HepG2 (cell line): ENCODE data around the gene RAMAC. TPM values are rescaled to one million over a fixed set of nuclear protein-coding genes. Genes with fewer than 3 reads are reported as not detected.

Experiments
- BCL6 ChIP-seq: IDR thresholded peaks from 2 replicates; pipeline ENCODE4 v1.6.1; 2016; ENCODE audit warnings: missing genetic modification reagents, missing compliant biosample characterization
- KDM5A ChIP-seq: fragments of 200-600 bp; sonication (generic); IDR thresholded peaks from 2 replicates; pipeline ENCODE4 v1.7.0; 2018; ENCODE audit warnings: antibody characterized with exemption, mild to moderate bottlenecking, low read length, borderline replicate concordance
- MXI1 ChIP-seq: IDR thresholded peaks from 3 replicates; pipeline ENCODE4 v1.6.1; 2012; ENCODE audit warnings: low read depth, low read length, inconsistent platforms, borderline replicate concordance
- PHF20 ChIP-seq: sonication (generic); formaldehyde crosslinking; IDR thresholded peaks from 2 replicates; pipeline ENCODE4 v1.5.0; 2020; ENCODE audit warnings: mild to moderate bottlenecking, missing genetic modification reagents
- RAD21 ChIP-seq: fragments of 450-650 bp; formaldehyde crosslinking; IDR thresholded peaks from 2 replicates; pipeline ENCODE4 v1.5.0; 2020; ENCODE audit warnings: mild to moderate bottlenecking
- SMAD9 ChIP-seq: sonication (generic); formaldehyde crosslinking; IDR thresholded peaks from 2 replicates; pipeline ENCODE4 v1.5.1; 2020; ENCODE audit warnings: mild to moderate bottlenecking, missing genetic modification reagents
- TAF1 ChIP-seq: sonication (generic); formaldehyde crosslinking; IDR thresholded peaks from 2 replicates; pipeline ENCODE4 v1.4.0; 2020; ENCODE audit warnings: missing genetic modification reagents
- ZNF570 ChIP-seq: sonication (generic); formaldehyde crosslinking; IDR thresholded peaks from 2 replicates; pipeline ENCODE4 v1.4.0; 2020; ENCODE audit warnings: mild to moderate bottlenecking, missing genetic modification reagents, borderline replicate concordance
- ZNF615 ChIP-seq: sonication (generic); formaldehyde crosslinking; IDR thresholded peaks from 2 replicates; pipeline ENCODE4 v1.5.0; 2020; ENCODE audit warnings: mild to moderate bottlenecking, missing genetic modification reagents, borderline replicate concordance
- ZNF749 ChIP-seq: sonication (generic); formaldehyde crosslinking; IDR thresholded peaks from 2 replicates; pipeline ENCODE4 v1.8.0; 2022; ENCODE audit warnings: mild to moderate bottlenecking, missing genetic modification reagents, moderate library complexity, borderline replicate concordance
- ZSCAN30 ChIP-seq: sonication (generic); formaldehyde crosslinking; IDR thresholded peaks from 2 replicates; pipeline ENCODE4 v1.5.0; 2020; ENCODE audit warnings: mild to moderate bottlenecking, missing genetic modification reagents
- polyA plus RNA-seq, 8 experiments: library from polyadenylated mRNA; depleted of rRNA in 3 of 8; stranded (reverse) in 7 of 8; unstranded in 1 of 8; fragments of >200 nt; fragmentation: Illumina TruSeq in 4 of 8; extraction: Trizol in 4 of 8; gene quantifications; 2 replicates each; pipeline versions ENCODE4 v1.2.1 to v1.2.3, GENCODE V29; 2011 to 2016; ENCODE audit warnings: low read depth in 4 of 8, missing spikeins in 1 of 8, mixed read lengths in 1 of 8; ENCODE audit not compliant: insufficient read depth in 1 of 8
- total RNA-seq, 5 experiments: library from RNA; depleted of rRNA; stranded (reverse); fragments of >200 nt; fragmentation: Illumina TruSeq; extraction: Trizol; gene quantifications; 2 replicates each; pipeline ENCODE4 v1.2.3, GENCODE V29; 2016; ENCODE audit warnings: low read depth in 1 of 5
- TF ChIP-seq, protein P1 (sequence below): IDR thresholded peaks from 2 replicates; pipeline ENCODE4 v1.6.1; 2018; ENCODE audit warnings: missing genetic modification reagents, mild to moderate bottlenecking, missing compliant biosample characterization
- TF ChIP-seq, protein P2 (sequence below): sonication (generic); formaldehyde crosslinking; conservative IDR thresholded peaks from 2 replicates; pipeline ENCODE4 v1.4.0; 2020; ENCODE audit warnings: missing genetic modification reagents
- TF ChIP-seq, protein P3 (sequence below): sonication (generic); formaldehyde crosslinking; IDR thresholded peaks from 2 replicates; pipeline ENCODE4 v1.8.0; 2022; ENCODE audit warnings: missing genetic modification reagents, mild to moderate bottlenecking, moderate library complexity, borderline replicate concordance
- TF ChIP-seq, protein P4 (sequence below): sonication (generic); formaldehyde crosslinking; conservative IDR thresholded peaks from 2 replicates; pipeline ENCODE4 v1.4.0; 2020; ENCODE audit warnings: missing genetic modification reagents
- TF ChIP-seq, protein P5 (sequence below): IDR thresholded peaks from 2 replicates; pipeline ENCODE4 v1.6.1; 2016; ENCODE audit warnings: mild to moderate bottlenecking
- TF ChIP-seq, protein P6 (sequence below): sonication (generic); formaldehyde crosslinking; IDR thresholded peaks from 2 replicates; pipeline ENCODE4 v1.5.0; 2020; ENCODE audit warnings: missing genetic modification reagents
- TF ChIP-seq, protein P7 (sequence below): sonication (generic); formaldehyde crosslinking; IDR thresholded peaks from 2 replicates; pipeline ENCODE4 v1.8.1; 2023; ENCODE audit warnings: mild to moderate bottlenecking, moderate library complexity, missing genetic modification reagents

Gene RAMAC
- total and polyA plus RNA-seq, 2 of the 13 experiments (the other 11 are each of a cell fraction or from before 2014, with no cell fraction given) = 22.2 to 45.9 TPM

DNA sequence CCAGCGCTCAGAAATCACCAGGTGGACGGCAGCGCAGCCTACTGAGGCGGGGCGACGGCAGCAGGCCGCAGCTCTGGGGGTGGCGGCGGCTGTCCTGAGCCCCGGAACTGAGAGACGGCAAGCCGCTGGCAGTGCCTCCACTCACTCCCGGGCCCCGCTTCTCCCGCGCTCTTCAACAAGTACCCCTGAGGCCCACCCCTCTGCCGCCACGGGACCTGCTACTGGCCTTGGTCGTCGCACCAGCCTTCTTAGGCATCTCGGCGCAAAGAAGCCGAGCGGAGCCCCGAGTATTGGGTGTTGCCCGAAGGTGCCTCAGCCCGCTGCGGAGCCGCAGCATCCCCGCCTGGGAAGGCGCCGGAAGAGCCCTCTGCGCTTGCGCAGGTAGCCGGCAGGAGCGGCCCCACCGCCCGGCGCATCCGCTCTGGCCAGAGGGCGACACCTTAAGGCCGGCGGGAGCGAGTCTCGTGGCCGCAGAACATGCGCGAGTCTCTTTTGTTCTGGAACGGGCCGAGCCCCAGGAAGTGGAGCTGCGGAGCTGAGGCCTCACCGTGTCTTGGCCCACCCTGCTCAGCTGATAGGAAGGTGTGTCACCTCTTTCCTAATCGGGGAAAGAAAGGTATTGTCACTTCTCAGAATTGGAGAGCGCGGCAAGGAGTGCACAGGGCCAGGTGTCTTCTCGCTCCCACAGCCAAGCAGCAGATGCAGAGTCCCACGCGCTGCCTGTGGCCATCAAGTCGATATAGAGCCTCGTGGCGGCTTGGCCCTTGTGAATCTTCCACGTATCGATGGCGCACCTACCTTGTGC lies 25.5 kb downstream of the RAMAC start, which contains the start of gene C15orf40 (continued):
- TF ChIP-seq, protein P1, sequence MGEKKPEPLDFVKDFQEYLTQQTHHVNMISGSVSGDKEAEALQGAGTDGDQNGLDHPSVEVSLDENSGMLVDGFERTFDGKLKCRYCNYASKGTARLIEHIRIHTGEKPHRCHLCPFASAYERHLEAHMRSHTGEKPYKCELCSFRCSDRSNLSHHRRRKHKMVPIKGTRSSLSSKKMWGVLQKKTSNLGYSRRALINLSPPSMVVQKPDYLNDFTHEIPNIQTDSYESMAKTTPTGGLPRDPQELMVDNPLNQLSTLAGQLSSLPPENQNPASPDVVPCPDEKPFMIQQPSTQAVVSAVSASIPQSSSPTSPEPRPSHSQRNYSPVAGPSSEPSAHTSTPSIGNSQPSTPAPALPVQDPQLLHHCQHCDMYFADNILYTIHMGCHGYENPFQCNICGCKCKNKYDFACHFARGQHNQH = 0 out of 2 replicates have a peak, but pooled peaks have one; percentile 40
- TF ChIP-seq, protein P2, sequence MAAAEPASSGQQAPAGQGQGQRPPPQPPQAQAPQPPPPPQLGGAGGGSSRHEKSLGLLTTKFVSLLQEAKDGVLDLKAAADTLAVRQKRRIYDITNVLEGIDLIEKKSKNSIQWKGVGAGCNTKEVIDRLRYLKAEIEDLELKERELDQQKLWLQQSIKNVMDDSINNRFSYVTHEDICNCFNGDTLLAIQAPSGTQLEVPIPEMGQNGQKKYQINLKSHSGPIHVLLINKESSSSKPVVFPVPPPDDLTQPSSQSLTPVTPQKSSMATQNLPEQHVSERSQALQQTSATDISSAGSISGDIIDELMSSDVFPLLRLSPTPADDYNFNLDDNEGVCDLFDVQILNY (CRISPR knock-in tag) = no peak
- TF ChIP-seq, protein P3, sequence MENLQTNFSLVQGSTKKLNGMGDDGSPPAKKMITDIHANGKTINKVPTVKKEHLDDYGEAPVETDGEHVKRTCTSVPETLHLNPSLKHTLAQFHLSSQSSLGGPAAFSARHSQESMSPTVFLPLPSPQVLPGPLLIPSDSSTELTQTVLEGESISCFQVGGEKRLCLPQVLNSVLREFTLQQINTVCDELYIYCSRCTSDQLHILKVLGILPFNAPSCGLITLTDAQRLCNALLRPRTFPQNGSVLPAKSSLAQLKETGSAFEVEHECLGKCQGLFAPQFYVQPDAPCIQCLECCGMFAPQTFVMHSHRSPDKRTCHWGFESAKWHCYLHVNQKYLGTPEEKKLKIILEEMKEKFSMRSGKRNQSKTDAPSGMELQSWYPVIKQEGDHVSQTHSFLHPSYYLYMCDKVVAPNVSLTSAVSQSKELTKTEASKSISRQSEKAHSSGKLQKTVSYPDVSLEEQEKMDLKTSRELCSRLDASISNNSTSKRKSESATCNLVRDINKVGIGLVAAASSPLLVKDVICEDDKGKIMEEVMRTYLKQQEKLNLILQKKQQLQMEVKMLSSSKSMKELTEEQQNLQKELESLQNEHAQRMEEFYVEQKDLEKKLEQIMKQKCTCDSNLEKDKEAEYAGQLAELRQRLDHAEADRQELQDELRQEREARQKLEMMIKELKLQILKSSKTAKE (CRISPR knock-in tag) = peak; percentile 28; the same call in 1 of the 2 replicates
- TF ChIP-seq PHF20 (peak; percentile 96), ZSCAN30 (CRISPR knock-in tag) (0 out of 2 replicates have a peak, but pooled peaks have one; percentile 11), TAF1 (CRISPR knock-in tag) (peak; percentile 87), ZNF749 (CRISPR knock-in tag) (peak; percentile 73; the same call in 1 of the 2 replicates), ZNF570 (CRISPR knock-in tag) (peak; percentile 81; the same call in 1 of the 2 replicates), KDM5A (peak; percentile 91), BCL6 (CRISPR knock-in tag) (no peak), RAD21 (CRISPR knock-in tag) (peak; percentile 61), SMAD9 (peak; percentile 18; the same call in 1 of the 2 replicates), ZNF615 (0 out of 2 replicates have a peak, but pooled peaks have one; percentile 5), MXI1 (peak; percentile 73; the same call in 1 of the 3 replicates)
- TF ChIP-seq, protein P4, sequence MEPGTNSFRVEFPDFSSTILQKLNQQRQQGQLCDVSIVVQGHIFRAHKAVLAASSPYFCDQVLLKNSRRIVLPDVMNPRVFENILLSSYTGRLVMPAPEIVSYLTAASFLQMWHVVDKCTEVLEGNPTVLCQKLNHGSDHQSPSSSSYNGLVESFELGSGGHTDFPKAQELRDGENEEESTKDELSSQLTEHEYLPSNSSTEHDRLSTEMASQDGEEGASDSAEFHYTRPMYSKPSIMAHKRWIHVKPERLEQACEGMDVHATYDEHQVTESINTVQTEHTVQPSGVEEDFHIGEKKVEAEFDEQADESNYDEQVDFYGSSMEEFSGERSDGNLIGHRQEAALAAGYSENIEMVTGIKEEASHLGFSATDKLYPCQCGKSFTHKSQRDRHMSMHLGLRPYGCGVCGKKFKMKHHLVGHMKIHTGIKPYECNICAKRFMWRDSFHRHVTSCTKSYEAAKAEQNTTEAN (CRISPR knock-in tag) = 0 out of 2 replicates have a peak, but pooled peaks have one; percentile 49
- TF ChIP-seq, protein P5, sequence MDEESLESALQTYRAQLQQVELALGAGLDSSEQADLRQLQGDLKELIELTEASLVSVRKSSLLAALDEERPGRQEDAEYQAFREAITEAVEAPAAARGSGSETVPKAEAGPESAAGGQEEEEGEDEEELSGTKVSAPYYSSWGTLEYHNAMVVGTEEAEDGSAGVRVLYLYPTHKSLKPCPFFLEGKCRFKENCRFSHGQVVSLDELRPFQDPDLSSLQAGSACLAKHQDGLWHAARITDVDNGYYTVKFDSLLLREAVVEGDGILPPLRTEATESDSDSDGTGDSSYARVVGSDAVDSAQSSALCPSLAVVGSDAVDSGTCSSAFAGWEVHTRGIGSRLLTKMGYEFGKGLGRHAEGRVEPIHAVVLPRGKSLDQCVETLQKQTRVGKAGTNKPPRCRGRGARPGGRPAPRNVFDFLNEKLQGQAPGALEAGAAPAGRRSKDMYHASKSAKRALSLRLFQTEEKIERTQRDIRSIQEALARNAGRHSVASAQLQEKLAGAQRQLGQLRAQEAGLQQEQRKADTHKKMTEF = peak; percentile 87
- TF ChIP-seq, protein P6, sequence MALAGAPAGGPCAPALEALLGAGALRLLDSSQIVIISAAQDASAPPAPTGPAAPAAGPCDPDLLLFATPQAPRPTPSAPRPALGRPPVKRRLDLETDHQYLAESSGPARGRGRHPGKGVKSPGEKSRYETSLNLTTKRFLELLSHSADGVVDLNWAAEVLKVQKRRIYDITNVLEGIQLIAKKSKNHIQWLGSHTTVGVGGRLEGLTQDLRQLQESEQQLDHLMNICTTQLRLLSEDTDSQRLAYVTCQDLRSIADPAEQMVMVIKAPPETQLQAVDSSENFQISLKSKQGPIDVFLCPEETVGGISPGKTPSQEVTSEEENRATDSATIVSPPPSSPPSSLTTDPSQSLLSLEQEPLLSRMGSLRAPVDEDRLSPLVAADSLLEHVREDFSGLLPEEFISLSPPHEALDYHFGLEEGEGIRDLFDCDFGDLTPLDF = peak; percentile 73
- TF ChIP-seq, protein P7, sequence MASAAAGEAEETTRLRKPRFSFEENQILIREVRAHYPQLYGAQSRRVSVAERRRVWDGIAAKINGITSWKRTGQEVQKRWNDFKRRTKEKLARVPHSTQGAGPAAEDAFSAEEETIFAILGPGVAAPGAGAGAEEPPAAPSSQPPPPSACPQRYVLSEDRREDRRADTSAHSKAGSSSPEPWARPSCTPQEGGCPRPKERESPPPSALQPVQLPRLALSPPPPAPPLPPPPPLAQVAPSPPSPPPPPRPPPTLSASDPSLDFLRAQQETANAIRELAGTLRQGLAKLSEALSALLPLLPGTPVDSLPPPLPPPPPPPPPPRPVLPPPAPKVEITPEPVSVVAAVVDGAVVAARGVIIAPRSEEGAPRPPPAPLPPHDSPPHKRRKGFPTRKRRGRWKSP (CRISPR knock-in tag) = peak; percentile 73
